HG02938 (cell line): ENCODE data around the gene TELO2.

Source experiments
- ATAC-seq: cut with Tn5 transposase; IDR thresholded peaks from one replicate; pipeline ENCODE4 v1.9.1; 2021; ENCODE audit warnings: mild to moderate bottlenecking, moderate library complexity; ENCODE audit not compliant: unreplicated experiment

Gene TELO2

DNA sequence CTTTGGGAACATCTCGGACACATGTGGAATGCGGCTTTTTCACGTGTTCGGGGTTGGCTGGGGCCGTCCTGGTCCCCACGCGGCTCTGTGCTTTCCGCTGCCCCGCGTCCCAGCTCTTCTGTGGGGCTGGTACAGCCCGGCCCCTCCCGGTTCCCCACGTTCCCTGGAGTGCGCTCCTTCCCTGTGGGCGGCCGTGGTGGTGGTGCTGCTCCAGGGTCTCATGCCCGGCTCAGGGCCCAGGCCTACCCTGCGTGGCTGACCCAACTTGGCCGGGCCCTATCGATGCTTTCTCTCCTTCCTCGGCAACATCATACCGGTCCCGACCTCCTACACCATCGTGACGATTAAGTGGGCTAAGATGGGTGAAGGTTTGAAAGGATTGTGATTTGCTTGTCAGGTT, 3.3 kb downstream of the TELO2 start:
- ATAC-seq, result no peak

DNA sequence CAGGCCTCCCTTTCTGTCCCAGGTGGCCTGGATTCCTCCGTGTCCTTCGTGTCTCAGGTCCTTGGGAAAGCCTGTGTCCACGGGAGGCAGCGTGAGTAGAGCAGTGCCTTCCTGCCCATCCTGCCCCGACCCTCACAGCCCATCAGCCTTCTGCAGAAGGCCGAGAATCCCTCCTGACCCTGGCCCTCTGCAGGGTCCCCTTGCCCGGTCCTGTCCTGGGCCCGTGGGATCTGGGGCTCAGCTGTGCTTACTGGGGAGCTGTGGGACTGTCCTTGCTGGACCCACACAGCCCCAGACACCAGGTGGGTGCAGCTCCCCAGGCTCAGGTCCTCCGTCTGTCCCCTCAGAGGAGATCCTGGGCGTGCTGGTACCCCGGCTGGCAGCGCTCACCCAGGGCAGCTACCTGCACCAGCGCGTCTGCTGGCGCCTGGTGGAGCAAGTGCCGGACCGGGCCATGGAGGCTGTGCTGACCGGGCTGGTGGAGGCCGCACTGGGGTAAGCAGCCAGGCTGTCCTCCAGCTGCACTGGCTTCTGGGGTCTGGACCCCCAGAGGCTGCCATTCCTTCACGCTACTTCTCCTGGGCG, 3.9 kb downstream of the TELO2 start:
- ATAC-seq, result no peak

DNA sequence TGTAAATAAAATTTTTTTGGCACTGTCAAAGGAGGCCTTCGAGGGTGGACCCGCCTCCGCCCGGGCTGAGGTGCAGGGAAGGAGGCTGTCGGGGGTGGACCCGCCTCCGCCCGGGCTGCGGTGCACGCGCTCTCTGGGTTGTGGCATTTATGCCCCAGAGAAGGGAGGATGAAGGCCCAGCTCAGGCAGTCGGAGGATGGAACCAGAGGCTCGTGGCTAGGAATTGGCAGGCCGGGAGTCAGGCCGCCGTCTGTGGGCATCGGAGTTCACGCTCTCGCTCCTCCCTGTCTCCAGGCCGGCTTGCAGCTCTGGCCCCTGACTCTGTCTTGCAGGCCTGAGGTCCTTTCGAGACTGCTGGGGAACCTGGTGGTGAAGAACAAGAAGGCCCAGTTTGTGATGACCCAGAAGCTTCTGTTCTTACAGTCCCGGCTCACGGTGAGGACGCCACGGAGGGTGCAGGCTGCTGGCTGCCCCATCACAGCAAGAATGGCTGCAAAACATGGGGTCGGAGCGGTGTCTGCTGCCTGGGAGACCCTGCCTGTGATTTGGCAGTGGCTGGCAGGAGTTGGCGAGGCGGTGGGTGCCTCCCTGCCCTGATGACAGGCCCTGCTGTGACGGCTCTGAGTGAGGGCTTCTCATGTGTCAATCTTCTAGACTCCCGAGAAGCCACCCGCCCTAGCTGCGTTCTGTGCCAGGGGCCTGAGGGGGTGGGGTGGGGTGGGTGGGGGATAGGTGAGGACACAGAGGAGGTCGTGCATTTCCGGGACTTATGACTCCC, 5.9 kb downstream of the TELO2 start:
- no peak for ATAC-seq

DNA sequence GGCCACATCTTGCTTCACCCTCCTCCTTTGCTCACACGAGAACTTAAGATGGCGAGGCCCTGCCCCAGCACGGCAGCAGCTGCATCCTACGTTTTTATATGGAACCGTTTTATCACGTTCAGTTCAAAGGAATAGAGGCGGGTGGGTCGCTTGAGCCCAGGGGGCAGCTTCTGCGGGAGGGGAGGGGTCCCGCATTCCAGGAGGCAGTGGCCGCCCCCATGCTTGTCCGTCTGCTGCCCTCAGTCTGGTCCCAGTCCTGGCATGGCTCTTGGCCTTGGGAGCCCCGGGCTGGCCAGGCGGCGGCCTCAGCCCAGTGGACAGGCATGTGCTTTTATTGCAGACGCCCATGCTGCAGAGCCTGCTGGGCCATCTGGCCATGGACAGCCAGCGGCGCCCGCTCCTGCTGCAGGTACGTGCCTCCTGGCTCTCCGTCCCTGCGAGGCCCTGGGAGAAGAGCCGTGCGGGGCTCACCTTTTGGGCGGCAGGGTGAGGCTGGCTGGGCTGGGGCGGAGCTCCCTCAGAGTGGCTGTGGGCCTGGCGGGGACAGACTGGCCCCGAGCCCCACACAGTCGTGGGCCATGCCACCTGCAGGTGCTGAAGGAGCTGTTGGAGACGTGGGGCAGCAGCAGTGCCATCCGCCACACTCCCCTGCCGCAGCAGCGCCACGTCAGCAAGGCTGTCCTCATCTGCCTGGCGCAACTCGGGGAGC, 6.8 kb downstream of the TELO2 start:
- ATAC-seq, result no peak

DNA sequence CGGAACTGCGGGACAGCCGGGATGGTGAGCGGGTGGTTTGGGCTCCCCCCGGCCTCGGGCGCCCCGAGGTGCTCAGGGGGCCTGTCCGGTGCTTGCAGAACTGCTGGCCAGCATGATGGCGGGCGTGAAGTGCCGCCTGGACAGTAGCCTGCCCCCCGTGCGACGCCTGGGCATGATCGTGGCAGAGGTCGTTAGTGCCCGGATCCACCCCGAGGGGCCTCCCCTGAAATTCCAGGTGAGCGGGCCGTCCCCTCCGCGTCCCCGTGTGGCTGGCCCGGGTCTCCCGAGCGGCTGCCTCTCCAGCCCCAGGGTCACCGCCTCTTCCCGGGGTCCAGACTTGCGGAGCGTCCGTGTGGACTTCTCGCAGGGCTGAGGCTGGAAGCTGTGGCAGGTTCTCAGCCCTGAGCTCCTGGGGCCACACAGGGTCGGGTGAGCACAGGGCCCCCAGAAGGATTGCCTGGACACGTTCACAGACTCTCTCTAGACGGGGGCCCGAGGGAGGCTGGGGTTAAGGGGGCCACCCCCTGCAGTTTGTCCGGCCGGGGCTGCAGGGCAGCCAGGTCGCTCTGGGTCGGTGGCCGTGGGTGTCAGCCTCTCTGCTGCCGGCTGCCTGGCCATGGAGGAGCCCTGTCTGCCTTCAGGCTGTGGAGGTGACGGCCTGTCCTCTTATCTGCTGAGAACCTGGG, 7.4 kb downstream of the TELO2 start:
- no peak for ATAC-seq

DNA sequence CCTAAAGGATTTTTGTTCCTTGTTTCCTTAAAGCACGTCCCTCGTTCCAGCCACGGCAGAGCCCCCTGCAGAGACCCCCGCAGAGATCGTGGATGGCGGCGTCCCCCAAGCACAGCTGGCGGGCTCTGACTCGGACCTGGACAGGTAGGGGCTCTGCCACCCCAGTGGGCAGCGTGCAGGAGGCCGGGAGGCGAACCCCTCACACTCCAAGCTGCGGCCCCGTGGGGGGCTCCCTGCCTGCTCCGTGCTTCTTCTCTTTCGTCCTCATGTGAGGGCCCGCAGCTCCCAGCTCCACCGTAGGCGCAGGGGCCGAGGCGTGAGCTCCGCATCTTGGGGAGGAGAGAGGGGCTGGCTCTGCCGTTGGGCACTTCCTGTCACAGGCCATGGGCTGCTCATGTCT, 8.5 kb downstream of the TELO2 start:
- ATAC-seq, result no peak

DNA sequence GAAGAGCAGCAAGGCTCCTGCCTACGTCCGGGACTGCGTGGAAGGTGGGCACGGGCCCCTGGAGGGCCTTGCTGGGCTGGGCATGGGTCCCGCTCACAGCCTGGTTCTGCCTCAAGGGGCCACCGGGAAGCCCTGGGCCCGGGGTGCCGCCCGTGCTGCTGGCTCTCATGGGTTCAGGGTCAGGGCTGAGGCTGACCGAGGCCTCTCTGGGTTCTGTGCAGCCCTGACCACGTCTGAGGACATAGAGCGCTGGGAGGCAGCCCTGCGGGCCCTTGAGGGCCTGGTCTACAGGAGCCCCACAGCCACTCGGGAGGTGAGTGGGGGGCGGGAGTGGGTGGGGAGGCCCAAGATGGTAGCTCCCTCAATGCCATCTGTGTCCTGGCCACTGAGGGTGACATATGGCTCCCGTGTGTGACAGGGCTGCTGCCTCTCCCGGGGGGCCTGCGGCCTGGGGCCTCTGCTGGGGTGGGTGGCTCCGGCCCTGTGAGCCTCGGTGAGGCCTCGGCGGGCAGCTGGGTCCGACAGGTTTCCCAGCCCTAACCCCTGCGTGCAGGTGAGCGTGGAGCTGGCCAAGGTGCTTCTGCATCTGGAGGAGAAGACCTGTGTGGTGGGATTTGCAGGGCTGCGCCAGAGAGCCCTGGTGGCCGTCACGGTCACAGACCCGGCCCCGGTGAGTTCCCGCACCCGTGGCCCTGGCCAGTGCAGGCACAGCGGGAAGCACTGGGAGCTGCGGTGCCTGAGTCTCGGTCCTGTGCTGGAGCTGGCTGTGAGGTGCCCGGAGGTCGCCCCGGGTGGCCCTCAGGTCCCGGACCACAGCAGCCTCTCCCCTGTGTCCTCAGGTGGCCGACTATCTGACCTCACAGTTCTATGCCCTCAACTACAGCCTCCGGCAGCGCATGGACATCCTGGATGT, 9.2 kb downstream of the TELO2 start:
- no peak for ATAC-seq

DNA sequence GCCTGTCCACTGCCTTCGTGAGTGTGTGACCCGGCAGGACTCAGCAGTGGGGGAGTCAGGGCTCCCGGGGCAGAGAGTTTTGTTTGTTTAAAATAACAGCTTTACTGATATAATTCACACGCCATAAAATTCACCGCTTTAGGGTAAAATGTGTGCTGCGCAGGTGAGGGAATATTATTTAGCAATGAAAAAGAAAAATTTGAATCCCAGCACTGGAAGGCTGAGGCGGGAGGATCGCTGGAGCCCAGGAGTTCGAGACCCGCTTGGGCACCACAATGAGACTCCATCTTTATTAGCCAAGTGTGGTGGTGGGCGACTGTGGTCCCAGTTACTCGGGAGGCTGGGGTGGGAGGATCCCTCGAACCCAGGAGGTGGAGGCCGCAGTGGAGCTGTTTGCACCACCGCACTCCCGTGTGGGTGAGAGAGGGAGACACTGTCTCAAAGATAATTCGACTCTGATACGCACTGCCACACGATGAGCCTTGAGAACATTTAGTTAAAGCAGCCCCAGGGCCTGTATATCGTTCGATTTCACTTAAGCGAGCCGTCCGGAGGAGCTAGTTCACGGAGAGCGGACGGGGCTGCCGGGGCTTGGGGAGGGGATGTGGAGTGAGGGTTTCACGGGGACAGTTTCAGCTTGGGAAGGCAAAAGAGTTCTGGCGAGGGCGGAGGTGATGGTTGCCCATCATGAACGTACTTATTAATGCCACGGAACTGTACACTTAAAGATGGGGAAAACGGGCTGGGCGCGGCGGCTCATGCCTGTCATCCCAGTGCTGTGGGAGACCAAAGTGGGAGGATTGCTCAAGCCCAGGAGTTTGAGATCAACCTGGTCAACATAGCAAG, 10.2 kb downstream of the TELO2 start:
- ATAC-seq, result no peak

DNA sequence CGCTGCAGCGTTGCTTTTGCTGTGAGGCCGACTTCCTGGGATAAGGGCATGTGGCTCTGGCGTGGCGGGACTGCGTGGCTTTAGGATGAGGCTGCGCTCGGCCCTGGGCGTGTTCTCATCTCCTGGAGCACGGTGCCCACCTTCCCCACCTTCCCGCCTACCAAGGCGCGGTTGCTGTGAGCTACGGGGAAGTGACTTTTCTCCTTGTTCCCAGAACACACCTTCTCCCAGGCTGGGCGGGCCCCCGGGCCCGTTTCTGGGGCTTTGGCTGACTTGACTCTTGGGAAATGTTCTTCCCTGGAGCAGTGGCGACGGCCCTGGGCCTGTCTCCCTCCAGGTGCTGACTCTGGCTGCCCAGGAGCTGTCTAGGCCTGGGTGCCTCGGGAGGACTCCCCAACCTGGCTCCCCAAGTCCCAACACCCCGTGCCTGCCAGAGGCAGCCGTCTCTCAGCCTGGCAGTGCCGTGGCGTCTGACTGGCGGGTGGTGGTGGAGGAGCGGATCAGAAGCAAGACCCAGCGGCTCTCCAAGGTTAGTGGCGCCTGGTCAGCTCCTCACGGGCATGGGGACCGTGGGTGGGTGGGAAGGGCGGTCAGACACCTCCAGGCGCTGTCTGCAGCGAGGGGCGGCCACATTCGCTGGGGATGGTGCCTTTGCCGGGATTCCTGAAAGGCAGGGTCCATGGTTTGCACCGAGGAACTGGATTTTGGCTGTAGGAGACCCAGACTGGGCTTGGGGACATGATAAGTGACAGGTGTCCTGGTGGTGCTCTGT, 12.1 kb downstream of the TELO2 start:
- ATAC-seq, result no peak

DNA sequence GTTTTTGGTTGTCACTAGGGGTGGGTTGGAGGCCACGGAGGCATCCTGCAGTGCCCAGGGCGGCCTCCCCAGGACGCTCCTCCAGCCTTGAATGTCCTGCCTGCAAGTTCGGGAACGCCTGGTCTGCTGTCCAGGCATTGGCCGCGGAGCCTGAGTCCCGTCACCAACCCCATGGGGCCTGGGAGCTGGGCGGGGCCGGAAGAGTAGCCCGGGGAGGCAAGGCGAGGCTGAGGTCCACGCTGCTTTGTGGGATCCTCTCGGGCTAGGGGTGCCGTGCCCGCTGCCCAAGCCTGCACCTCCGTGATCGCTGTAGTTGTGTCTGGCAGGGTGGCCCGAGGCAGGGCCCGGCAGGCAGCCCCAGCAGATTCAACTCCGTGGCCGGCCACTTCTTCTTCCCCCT, 12.8 kb downstream of the TELO2 start:
- ATAC-seq, result no peak

DNA sequence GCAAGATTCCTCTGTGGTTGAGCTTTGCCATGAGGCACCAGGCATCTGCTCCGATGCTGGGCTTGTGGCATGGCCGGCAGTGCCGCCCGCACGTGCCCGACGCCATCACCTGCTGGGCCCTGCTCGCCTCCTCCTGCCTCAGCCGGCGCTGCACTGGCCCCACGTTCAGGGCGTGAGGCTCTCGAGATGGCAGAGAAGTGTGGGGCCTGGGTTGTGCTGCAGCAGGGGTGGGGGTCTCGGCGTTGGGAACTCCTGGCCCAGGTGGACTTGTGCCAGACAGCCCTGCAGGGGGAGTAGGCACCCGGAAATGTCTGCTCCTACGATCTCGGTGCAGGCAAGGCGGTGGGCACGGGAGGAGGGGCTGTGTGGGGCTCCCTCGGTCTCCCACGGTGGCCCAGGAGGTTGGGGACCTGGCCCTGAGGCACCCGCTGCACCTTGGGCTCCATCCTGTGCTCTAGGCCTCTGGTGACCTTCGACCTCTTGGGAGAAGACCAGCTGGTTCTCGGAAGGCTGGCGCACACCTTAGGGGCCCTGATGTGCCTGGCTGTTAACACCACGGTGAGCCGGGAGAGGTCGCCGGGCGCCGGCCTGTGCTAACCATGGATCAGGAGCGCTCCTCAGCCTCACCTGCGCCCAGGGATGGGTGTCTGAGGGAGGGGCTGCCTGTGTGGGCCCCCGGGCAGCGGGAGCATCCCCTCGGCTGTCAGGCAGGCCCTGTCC, 13.5 kb downstream of the TELO2 start:
- no peak for ATAC-seq

DNA sequence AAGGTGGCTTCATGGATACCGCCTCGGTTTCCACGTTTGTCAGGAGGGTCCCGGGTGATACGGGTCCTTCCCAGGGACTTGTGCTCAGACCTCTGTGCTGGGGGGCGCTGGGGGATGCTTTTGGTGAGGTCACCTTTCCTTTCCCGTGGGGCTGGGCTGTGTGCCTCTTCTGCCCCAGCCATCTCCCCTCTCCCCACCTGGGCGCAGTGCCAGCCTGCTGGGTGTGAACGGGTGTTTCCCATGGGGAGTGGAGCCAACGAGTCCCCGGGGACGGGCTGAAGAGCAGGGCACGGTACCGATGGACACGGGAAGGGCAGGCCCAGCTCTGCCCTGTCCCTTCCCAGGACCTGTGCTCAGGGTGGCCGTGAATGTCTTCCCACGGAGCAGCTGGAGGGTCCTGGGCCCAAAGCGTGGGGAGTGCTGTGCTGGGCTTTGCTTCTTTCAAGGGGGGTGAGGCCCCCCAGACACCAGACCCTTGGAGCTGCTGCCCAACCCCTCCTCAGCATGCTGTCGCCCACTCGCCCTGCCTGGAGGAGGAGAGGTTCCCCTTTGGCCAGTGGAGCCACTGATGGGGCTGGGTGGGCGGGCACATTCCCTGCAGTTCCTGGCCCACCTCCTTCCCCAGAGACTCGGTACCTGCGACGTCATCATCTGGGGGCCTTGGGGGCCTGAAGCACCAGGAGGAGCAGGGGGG, 15.5 kb downstream of the TELO2 start:
- no peak for ATAC-seq

DNA sequence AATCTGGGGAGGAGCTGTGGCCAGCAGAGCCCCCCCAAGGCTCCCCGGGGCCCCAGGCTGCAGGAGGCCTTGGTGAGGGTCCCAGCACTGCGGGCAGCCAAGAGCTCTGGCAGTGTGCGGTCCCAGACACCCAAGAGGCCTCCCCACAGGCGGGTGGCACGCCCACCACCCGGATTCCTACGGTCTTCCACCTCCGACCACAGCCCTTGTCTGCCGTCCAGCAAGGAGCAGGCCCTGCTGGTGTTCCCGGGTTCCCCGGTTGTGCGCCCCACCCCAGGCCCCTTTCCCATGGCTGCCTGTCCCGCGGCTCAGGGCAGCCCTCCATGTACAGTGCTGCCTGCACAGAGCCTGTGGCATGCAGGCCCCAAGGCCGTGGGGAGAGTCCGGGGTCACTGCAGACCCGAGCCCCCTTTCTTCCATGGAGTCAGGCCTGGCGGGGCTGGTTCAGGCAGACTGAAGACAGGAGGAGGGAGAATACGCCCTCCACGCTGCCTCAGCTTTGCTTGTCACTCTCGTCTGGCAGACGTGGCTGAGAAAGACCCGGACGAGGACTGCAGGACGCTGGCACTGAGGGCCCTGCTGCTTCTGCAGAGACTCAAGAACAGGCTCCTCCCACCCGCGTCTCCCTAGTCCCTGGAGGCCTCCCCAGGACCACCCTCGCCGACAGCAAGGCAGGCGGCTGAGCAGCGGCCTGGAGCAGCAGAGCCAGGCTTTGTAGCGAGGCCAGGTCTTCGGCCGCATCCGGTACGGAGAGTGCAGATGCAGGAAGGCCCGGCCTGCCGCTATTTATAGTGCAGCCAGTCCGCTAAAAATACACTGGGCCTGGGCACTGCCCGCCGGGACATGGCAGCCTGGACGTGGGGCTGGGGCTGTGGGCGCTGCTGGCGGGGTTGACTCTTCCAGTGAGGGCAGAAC, 16.4 kb downstream of the TELO2 start:
- ATAC-seq, result no peak

DNA sequence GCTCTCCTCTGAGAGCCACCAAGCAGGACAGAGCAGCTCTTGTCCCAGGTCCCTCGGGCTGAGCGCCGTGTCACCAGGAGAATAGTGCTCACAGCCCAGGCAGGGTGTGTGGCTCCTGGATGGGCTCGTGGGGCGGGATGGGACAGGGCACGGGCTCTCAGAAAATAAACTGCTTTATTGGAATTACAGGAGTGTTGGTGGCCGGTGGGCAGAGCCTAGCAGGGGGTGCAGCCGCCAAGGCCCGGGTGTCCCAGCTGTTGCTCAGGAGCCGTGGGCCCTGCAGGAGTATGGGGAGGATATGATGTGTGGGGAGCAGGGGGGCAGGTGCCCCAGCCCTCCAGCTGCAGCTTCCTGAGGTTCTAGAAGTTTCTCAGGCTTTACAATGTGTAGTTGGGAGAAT, 17.1 kb downstream of the TELO2 start:
- ATAC-seq, result no peak

DNA sequence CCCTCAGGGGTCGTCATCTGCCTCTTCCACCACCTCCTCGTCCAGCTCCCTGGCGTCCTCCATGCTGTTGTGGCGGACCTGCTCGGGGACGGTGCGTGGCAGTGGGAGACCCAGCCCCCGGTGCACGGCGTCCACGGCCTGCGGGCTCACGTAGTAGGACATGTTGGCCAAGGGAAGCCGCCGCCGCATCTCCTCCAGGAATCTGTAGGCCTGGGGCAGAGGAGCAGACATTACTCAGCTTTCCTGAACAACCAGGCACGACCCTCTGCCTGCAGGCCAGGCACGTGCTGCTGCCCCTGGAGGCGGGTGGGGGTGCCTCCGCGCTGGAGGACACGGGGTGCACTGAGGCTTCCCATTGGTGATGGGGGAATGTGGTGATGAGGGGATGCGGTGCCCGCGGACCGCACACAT, 17.8 kb downstream of the TELO2 start:
- ATAC-seq, result no peak

DNA sequence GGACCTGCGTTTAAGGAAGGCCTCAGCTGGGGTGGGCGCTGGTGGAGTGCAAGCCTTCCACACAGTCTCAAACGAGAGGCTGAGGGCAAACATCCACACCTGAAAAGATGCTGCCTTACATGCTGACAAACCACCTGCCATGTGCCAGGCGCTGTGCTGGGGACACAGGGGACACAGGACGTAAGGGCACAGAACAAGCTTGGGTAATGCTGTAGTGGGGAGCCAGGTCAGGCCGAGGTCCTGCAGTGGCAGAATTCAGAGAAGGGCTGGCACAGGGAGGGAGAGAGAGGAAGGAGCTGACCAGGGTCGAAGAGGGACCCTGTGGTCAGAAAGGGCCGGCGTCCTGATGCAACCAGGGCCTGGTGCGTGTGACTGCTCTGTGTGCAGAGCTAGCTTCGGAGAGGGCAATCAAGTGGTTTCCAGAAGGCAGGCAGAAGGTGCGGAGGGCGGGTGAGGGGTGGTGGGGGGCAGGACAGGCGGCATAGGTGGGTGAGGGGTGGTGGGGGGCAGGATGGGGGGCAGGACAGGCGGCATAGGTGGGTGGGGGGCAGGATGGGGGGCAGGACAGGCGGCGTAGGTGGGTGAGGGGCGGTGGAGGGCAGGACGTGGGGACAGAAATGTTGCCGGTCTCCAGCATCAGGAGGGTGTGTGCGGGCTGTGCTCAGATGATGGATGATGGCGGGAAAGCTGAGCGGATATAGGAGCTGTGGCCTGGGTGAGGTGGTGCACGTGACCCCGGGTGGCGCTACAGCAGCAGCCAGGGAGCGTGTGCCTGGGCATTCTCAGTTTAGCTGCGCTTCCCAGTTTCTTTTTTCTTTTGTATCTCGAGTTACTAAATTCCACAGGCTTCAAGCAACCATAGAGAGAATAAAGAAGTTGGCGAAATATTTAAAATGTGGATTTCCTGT, 18.8 kb downstream of the TELO2 start:
- ATAC-seq, result no peak
